Peyer's patch (tissue), 4 donors: ENCODE results near the gene KLF16. TPM values are rescaled to one million over a fixed set of nuclear protein-coding genes. Genes with fewer than 3 reads are reported as not detected.
A peak's percentile ranks its signal among the peaks of the same experiment; 100 is the strongest.

Source experiments
- DNase-seq, 3 donors: peaks; one replicate each; pipeline ENCODE4 v3.0.0-alpha.2; 2017 to 2019
- H3K27ac ChIP-seq, 4 donors: fragments of 200-600 bp; sonication (generic); one replicate each; pipeline ENCODE4 v1.5.1; 2016 to 2019
- H3K27me3 ChIP-seq, 2 donors: fragments of 200-600 bp; sonication (generic); one replicate each; pipeline ENCODE4 v1.5.1; 2019
- H3K36me3 ChIP-seq, 3 donors: fragments of 200-600 bp; sonication (generic); one replicate each; pipeline ENCODE4 v1.5.1; 2016 to 2019
- H3K4me1 ChIP-seq, 4 donors: fragments of 200-600 bp; sonication (generic); one replicate each; pipeline ENCODE4 v1.5.1; 2016 to 2019
- H3K4me3 ChIP-seq, 4 donors: fragments of 200-600 bp; sonication (generic); 1 replicate in 3 of 4; 2 replicates in 1 of 4; pipeline ENCODE4 v1.5.1; 2016 to 2019; ENCODE audit warnings: mild to moderate bottlenecking in 1 of 4
- H3K9me3 ChIP-seq, 4 donors: fragments of 200-600 bp; sonication (generic); one replicate each; pipeline ENCODE4 v1.5.1; 2016 to 2019; ENCODE audit warnings: mild to moderate bottlenecking in 1 of 4
- CTCF ChIP-seq, 6 experiments: fragments of 450-650 bp in 4 of 6; fragments of 200-600 bp in 2 of 6; sonication (generic) in 1 of 6; IDR thresholded peaks; one replicate each; pipeline ENCODE4 v1.5.1; 2017 to 2019; ENCODE audit warnings: antibody characterized with exemption in 6 of 6, mild to moderate bottlenecking in 3 of 6, moderate library complexity in 1 of 6
- POLR2A ChIP-seq, 2 donors: fragments of 450-650 bp; IDR thresholded peaks; one replicate each; pipeline ENCODE4 v1.5.1; 2017; ENCODE audit warnings: antibody characterized with exemption in 2 of 2, mild to moderate bottlenecking in 2 of 2, moderate library complexity in 2 of 2
- total RNA-seq, 4 donors: library from RNA; depleted of rRNA; stranded (reverse); fragments of >200 nt; gene quantifications; one replicate each; pipeline ENCODE4 v1.1.0, GENCODE V29; 2016

KLF16 gene
- total RNA-seq, 4 donors from 2014 or later: 10.3 to 18.2 (median 14.8) TPM

DNA sequence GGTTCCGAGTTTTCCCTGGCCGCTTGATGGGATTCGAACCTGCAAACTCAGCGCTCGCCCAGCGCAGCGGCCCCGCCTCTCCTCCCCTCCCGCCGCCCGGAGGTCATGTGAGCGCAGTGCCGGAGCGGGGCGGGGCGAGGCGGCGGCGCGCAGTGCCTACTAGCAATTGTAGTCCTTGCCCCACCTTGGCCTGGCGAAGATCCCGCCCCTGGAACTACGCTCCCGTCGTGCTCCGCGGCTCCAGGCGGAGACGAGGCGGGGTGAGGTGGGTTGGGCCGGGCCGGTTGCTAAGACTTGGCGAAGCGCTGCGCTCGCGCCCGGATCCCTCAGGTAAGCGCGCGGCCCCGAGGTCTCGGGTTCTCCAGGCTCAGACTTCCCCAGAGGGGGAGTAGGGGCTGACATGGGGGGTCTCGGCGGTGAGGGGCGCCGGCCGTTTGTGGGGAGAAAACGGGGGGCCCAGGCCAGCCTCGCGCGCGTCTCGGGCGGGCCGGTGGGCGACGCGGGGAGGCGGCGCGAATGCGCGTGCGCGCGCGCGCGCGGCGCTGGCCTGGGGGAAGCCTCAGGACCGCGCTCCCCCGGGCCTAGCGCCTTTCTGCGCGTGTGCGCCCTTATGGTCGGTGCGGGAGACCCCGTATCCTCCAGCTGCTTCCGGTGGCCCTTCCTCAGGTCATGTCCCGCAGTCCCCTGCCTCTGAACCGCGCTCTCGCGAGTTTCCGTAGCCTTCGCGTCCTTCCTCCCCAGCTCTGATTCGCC is 41.9 kb upstream of the KLF16 start, which contains the start of the genes ADAT3 and SCAMP4:
Gene ADAT3, plus strand, starts transcription at position 290 of the 753 bp plus-strand sequence. CDS start 6,649 bp downstream, outside the sequence.
Gene SCAMP4, plus strand, starts transcription at position 290 of the 753 bp plus-strand sequence. CDS start 9,621 bp downstream, outside the sequence.
- peak within 1 kb of the TSS; percentile 83 to 92 (median 89) for H3K27ac ChIP-seq
- peak within 1 kb of the TSS; percentile 78 to 87 (median 82) for H3K4me3 ChIP-seq
- DNase-seq: peak; percentile 98 to 100 (median 99)
- H3K27me3 ChIP-seq: no peaks in the 10 kb centered on the region
- peak in 2 of 6 experiments; percentile 11 to 20 for TF ChIP-seq CTCF (IDR thresholded peaks at IDR 0.05)
- peak; percentile 91 to 94 for TF ChIP-seq POLR2A (IDR thresholded peaks at IDR 0.05)
- H3K9me3 ChIP-seq: no peaks in the 10 kb centered on the region
- peaks cover 0 to 50% (median 21%) of the 10 kb centered on the region in 4 donors for H3K4me1 ChIP-seq
- no peaks in the 10 kb centered on the region for H3K36me3 ChIP-seq

- Histone ChIP-seq H3K27me3 (no peaks in the 10 kb centered on the region), H3K4me1 (peaks cover 0 to 46% (median 21%) of the 10 kb centered on the region in 4 donors), H3K9me3 (no peaks in the 10 kb centered on the region), H3K4me3 (peak overlapping the region in 2 of 4 donors; percentile 78 to 82), H3K27ac (peak overlapping the region; percentile 83 to 92 (median 89)), H3K36me3 (no peaks in the 10 kb centered on the region)
- DNase-seq: no peak
- TF ChIP-seq POLR2A (IDR thresholded peaks at IDR 0.05) (no peak), CTCF (IDR thresholded peaks at IDR 0.05) (no peak)
These were observed 41.4 kb upstream of the KLF16 start for GRCh38 chr19:1904860-1905109.

DNA sequence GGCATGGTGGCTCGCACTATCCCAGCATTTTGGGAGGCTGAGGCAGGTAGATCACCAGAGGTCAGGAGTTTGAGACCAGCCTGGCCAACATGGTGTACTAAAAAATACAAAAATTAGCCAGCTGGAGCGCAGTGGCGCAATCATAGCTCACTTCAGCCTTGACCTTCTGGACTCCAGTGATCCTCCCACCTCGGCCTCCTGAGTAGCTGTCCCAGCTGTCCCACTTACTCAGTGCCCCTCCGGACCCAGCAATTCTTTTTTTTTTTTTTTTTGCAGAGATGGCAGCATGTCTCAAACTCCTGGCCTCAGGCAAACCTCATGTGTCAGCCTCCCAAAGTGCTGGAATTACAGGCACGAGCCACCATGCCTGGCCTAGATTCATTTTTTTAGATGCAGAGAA is 39.5 kb upstream of the KLF16 start:
- no peaks in the 10 kb centered on the region for H3K36me3 ChIP-seq
- H3K4me1 ChIP-seq: peaks cover 0 to 32% (median 9%) of the 10 kb centered on the region in 4 donors
- peak overlapping the region in 2 of 4 donors; percentile 31 to 92 for H3K27ac ChIP-seq
- no peak for DNase-seq
- no peaks in the 10 kb centered on the region for H3K9me3 ChIP-seq
- H3K4me3 ChIP-seq: no peak overlapping the region
- TF ChIP-seq POLR2A (IDR thresholded peaks at IDR 0.05) (no peak), CTCF (IDR thresholded peaks at IDR 0.05) (no peak)
- no peaks in the 10 kb centered on the region for H3K27me3 ChIP-seq

GRCh38 chr19:1901940-1902404 is 38.6 kb upstream of the KLF16 start:
- DNase-seq: no peak
- Histone ChIP-seq H3K4me3 (no peak overlapping the region), H3K9me3 (no peaks in the 10 kb centered on the region), H3K27me3 (no peaks in the 10 kb centered on the region), H3K36me3 (no peaks in the 10 kb centered on the region), H3K27ac (peak overlapping the region in 2 of 4 donors; percentile 30 to 57), H3K4me1 (peaks cover 0 to 30% (median 6%) of the 10 kb centered on the region in 4 donors)
- TF ChIP-seq CTCF (IDR thresholded peaks at IDR 0.05): no peak
- no peak for TF ChIP-seq POLR2A (IDR thresholded peaks at IDR 0.05)

- H3K27ac ChIP-seq: peak overlapping the region in 3 of 4 donors; percentile 64 to 75 (median 68)
- H3K4me1 ChIP-seq: peaks cover 0 to 19% (median 14%) of the 10 kb centered on the region in 4 donors
- peak overlapping the region in 1 of 4 donors; percentile 6 for H3K4me3 ChIP-seq
- no peak for TF ChIP-seq POLR2A (IDR thresholded peaks at IDR 0.05)
- TF ChIP-seq CTCF (IDR thresholded peaks at IDR 0.05): no peak
- no peaks in the 10 kb centered on the region for H3K27me3 ChIP-seq
- no peaks in the 10 kb centered on the region for H3K36me3 ChIP-seq
- DNase-seq: no peak
- no peaks in the 10 kb centered on the region for H3K9me3 ChIP-seq
These were observed 33.1 kb upstream of the KLF16 start for GRCh38 chr19:1896508-1896907.
